ENCODE results near the gene MAP4K2.

DNA sequence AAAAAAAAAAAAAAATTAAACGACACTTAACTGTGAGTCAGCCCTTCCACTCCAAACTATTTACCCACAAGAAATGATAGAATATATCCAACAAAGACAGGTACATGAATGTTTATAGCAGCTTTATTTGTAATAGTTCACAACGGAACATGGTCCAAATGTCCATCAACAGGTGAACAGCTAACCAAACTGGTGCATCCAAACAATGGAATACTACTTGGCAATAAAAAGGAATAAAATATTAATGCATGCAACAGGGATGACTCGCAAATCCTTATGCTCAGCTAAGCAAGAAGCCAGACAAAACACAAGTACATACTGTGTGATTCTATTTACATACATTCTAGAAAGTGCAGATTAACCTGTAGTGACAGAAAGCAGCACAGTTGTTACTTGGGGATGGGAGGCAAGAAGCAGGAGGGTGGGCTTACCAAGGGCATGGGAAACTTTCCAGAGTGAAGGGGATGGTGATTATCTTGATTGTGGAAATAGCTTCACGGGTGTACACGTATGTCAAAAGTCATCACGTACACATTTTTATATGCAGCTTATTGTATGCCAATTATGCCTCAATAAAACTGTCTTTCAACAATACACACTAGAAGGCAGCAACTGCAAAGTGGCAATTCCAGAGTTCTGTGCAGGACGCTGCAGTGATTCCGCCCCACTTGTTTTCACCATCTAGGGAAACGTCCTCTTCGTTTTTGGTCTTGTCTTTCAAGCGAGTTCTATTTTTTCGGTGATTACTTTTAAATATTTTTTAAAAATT is 18.0 kb downstream of the MAP4K2 start:
- TF ChIP-seq, protein P1, sequence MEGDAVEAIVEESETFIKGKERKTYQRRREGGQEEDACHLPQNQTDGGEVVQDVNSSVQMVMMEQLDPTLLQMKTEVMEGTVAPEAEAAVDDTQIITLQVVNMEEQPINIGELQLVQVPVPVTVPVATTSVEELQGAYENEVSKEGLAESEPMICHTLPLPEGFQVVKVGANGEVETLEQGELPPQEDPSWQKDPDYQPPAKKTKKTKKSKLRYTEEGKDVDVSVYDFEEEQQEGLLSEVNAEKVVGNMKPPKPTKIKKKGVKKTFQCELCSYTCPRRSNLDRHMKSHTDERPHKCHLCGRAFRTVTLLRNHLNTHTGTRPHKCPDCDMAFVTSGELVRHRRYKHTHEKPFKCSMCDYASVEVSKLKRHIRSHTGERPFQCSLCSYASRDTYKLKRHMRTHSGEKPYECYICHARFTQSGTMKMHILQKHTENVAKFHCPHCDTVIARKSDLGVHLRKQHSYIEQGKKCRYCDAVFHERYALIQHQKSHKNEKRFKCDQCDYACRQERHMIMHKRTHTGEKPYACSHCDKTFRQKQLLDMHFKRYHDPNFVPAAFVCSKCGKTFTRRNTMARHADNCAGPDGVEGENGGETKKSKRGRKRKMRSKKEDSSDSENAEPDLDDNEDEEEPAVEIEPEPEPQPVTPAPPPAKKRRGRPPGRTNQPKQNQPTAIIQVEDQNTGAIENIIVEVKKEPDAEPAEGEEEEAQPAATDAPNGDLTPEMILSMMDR (conservative IDR thresholded peaks at IDR 0.05; ENCODE audit: low read depth, low read length) = no peak
- no peak for TF ChIP-seq EZH2 (IDR thresholded peaks at IDR 0.05; ENCODE audit: borderline replicate concordance, low read depth, low read length, poor library complexity, severe bottlenecking)
